Trophoblast cell (in vitro differentiated cells and primary cell): Measurements from ENCODE around the gene IL3.
"Not testable (repeated sequence)": the region's sequence is repeated elsewhere in the genome, so short reads cannot be mapped to it uniquely, and the experiment has no call there.

Source experiments
- DNase-seq, 2 donors: peaks; one replicate each; pipeline ENCODE4 v3.0.0-alpha.2; 2016
- H2AFZ ChIP-seq: 2 replicates; pipeline ENCODE4 v1.6.1; 2013; ENCODE audit warnings: low read length, moderate library complexity, mild to moderate bottlenecking; ENCODE audit not compliant: insufficient read depth, poor library complexity
- H2AK5ac ChIP-seq: 2 replicates; pipeline ENCODE4 v1.6.1; 2013; ENCODE audit warnings: mild to moderate bottlenecking, low read length
- H2BK120ac ChIP-seq: 2 replicates; pipeline ENCODE4 v1.6.1; 2013; ENCODE audit warnings: low read length, mild to moderate bottlenecking, moderate library complexity; ENCODE audit not compliant: insufficient read depth, poor library complexity
- H2BK12ac ChIP-seq: 2 replicates; pipeline ENCODE4 v1.6.1; 2013; ENCODE audit warnings: mild to moderate bottlenecking, low read length, moderate library complexity
- H2BK5ac ChIP-seq: 2 replicates; pipeline ENCODE4 v1.6.1; 2013; ENCODE audit warnings: low read length, low read depth, moderate library complexity, mild to moderate bottlenecking; ENCODE audit not compliant: poor library complexity
- H3K14ac ChIP-seq: 2 replicates; pipeline ENCODE4 v1.6.1; 2013; ENCODE audit warnings: mild to moderate bottlenecking, low read length
- H3K18ac ChIP-seq: 2 replicates; pipeline ENCODE4 v1.6.1; 2013; ENCODE audit warnings: mild to moderate bottlenecking, low read length
- H3K23ac ChIP-seq: 2 replicates; pipeline ENCODE4 v1.6.1; 2013; ENCODE audit warnings: low read length
- H3K27ac ChIP-seq: 2 replicates; pipeline ENCODE4 v1.5.1; 2013; ENCODE audit warnings: low read depth, mild to moderate bottlenecking, inconsistent platforms, low read length, moderate library complexity
- H3K27me3 ChIP-seq: 2 replicates; pipeline ENCODE4 v1.6.1; 2013; ENCODE audit warnings: inconsistent platforms, mild to moderate bottlenecking, low read length, moderate library complexity; ENCODE audit not compliant: insufficient read depth
- H3K36me3 ChIP-seq, 2 experiments: 1 replicate in 1 of 2; 2 replicates in 1 of 2; pipeline ENCODE4 v1.6.1; 2013; ENCODE audit warnings: low read length in 2 of 2, mild to moderate bottlenecking in 2 of 2, moderate library complexity in 1 of 2; ENCODE audit not compliant: insufficient read depth in 2 of 2, control insufficient read depth in 1 of 2
- H3K4ac ChIP-seq: 2 replicates; pipeline ENCODE4 v1.6.1; 2013; ENCODE audit warnings: low read depth, mild to moderate bottlenecking, low read length, moderate library complexity
- H3K4me1 ChIP-seq, 2 experiments: 1 replicate in 1 of 2; 2 replicates in 1 of 2; pipeline ENCODE4 v1.6.1; 2013; ENCODE audit warnings: low read length in 2 of 2, mild to moderate bottlenecking in 2 of 2, moderate library complexity in 1 of 2; ENCODE audit not compliant: insufficient read depth in 2 of 2, control insufficient read depth in 1 of 2
- H3K4me2 ChIP-seq: 2 replicates; pipeline ENCODE4 v1.6.1; 2013; ENCODE audit warnings: inconsistent platforms, mild to moderate bottlenecking, low read length, moderate library complexity
- H3K4me3 ChIP-seq: 2 replicates; pipeline ENCODE4 v1.5.1; 2013; ENCODE audit warnings: mild to moderate bottlenecking, low read depth, low read length, inconsistent platforms
- H3K79me1 ChIP-seq: one replicate; pipeline ENCODE4 v1.6.1; 2013; ENCODE audit warnings: low read length
- H3K79me2 ChIP-seq: 2 replicates; pipeline ENCODE4 v1.6.1; 2013; ENCODE audit warnings: low read length, mild to moderate bottlenecking; ENCODE audit not compliant: control insufficient read depth, insufficient read depth, poor library complexity
- H3K9ac ChIP-seq: 2 replicates; pipeline ENCODE4 v1.6.1; 2013; ENCODE audit warnings: mild to moderate bottlenecking, low read length
- H3K9me3 ChIP-seq: 2 replicates; pipeline ENCODE4 v1.6.1; 2013; ENCODE audit warnings: low read depth, mild to moderate bottlenecking, control low read depth, inconsistent platforms, low read length; ENCODE audit not compliant: insufficient read depth
- H4K12ac ChIP-seq: 2 replicates; pipeline ENCODE4 v1.6.1; 2013; ENCODE audit warnings: low read depth, mild to moderate bottlenecking, low read length, moderate library complexity
- H4K8ac ChIP-seq: 2 replicates; pipeline ENCODE4 v1.6.1; 2013; ENCODE audit warnings: low read depth, mild to moderate bottlenecking, low read length, moderate library complexity
- H4K91ac ChIP-seq: one replicate; pipeline ENCODE4 v1.6.1; 2013; ENCODE audit warnings: low read depth, mild to moderate bottlenecking, low read length, moderate library complexity
- WGBS: extraction: QIAGEN DNeasy Blood & Tissue Kit; methylation state at CpG from one replicate; pipeline ENCODE4 v1.1.7; 2013; ENCODE audit warnings: missing lambda C conversion rate; ENCODE audit not compliant: insufficient read length, insufficient coverage; ENCODE audit errors: extremely low coverage; 5-methylcytosine and 5-hydroxymethylcytosine counted together

IL3 gene

GRCh38 chr5:132108957-132109356 is 48.5 kb downstream of the IL3 start:
- WGBS = no CpG with 5 or more reads among the region's 4 CpGs
- H3K4me2 ChIP-seq, H3K79me1 ChIP-seq: not testable (repeated sequence)

GRCh38 chr5:132109494-132110053 is 49.1 kb downstream of the IL3 start:
- Histone ChIP-seq H3K9ac (no peak overlapping the region), H3K4me2 (no peak overlapping the region), H2BK120ac (no peak overlapping the region), H3K36me3 (no peaks in the 10 kb centered on the region), H4K8ac (no peak overlapping the region), H4K91ac (no peak overlapping the region), H3K4ac (no peak overlapping the region), H3K4me3 (no peak overlapping the region), H3K23ac (no peak overlapping the region), H2BK5ac (no peak overlapping the region), H2AFZ (no peak overlapping the region), H3K14ac (no peak overlapping the region), H3K18ac (no peak overlapping the region), H3K27ac (no peak overlapping the region), H3K9me3 (no peaks in the 10 kb centered on the region), H2AK5ac (no peak overlapping the region), H2BK12ac (no peak overlapping the region), H3K79me2 (no peaks in the 10 kb centered on the region), H4K12ac (no peak overlapping the region), H3K79me1 (no peaks in the 10 kb centered on the region), H3K27me3 (no peaks in the 10 kb centered on the region), H3K4me1 (no peaks in the 10 kb centered on the region)
- no peak for DNase-seq
- no CpG with 5 or more reads among the region's 3 CpGs for WGBS

More at GRCh38 chr5:132108957-132109356, 48.5 kb downstream of the IL3 start:
- H3K4me3 ChIP-seq, H4K91ac ChIP-seq, H3K14ac ChIP-seq, H3K27ac ChIP-seq, H4K8ac ChIP-seq, H3K36me3 ChIP-seq, DNase-seq, H3K4ac ChIP-seq, H3K4me1 ChIP-seq, H3K27me3 ChIP-seq, H2BK5ac ChIP-seq, H3K18ac ChIP-seq, H4K12ac ChIP-seq, H3K79me2 ChIP-seq, H2BK120ac ChIP-seq, H3K9ac ChIP-seq, H2AFZ ChIP-seq, H3K9me3 ChIP-seq, H2BK12ac ChIP-seq, H3K23ac ChIP-seq, H2AK5ac ChIP-seq: not testable (repeated sequence)

- DNase-seq = no peak
- no peaks in the 10 kb centered on the region for H3K36me3 ChIP-seq
- H3K14ac ChIP-seq = no peak overlapping the region
- no peak overlapping the region for H4K91ac ChIP-seq
- H2AFZ ChIP-seq = no peak overlapping the region
- H3K79me1 ChIP-seq = no peaks in the 10 kb centered on the region
- no peak overlapping the region for H2BK120ac ChIP-seq
- no peak overlapping the region for H3K4me2 ChIP-seq
- H2BK12ac ChIP-seq = no peak overlapping the region
- H3K27ac ChIP-seq = no peak overlapping the region
- no peak overlapping the region for H3K4ac ChIP-seq
- H3K4me1 ChIP-seq = no peaks in the 10 kb centered on the region
- H3K27me3 ChIP-seq = no peaks in the 10 kb centered on the region
- WGBS = no CpG with 5 or more reads among the region's 3 CpGs
- H3K79me2 ChIP-seq = no peaks in the 10 kb centered on the region
- no peak overlapping the region for H3K23ac ChIP-seq
- H3K9me3 ChIP-seq = no peaks in the 10 kb centered on the region
- no peak overlapping the region for H2AK5ac ChIP-seq
- H4K8ac ChIP-seq = no peak overlapping the region
- no peak overlapping the region for H3K4me3 ChIP-seq
- H2BK5ac ChIP-seq = no peak overlapping the region
- H3K18ac ChIP-seq = no peak overlapping the region
- H3K9ac ChIP-seq = no peak overlapping the region
- no peak overlapping the region for H4K12ac ChIP-seq
Measured at GRCh38 chr5:132110195-132110594, 49.7 kb downstream of the IL3 start.

- H3K14ac ChIP-seq = no peak overlapping the region
- no peak overlapping the region for H3K27ac ChIP-seq
- H4K12ac ChIP-seq = no peak overlapping the region
- no peak overlapping the region for H2BK12ac ChIP-seq
- H3K4ac ChIP-seq = no peak overlapping the region
- no peak overlapping the region for H2BK5ac ChIP-seq
- H3K9ac ChIP-seq = no peak overlapping the region
- no peaks in the 10 kb centered on the region for H3K27me3 ChIP-seq
- no peak overlapping the region for H3K4me3 ChIP-seq
- no peak for DNase-seq
- H2AK5ac ChIP-seq = no peak overlapping the region
- no peak overlapping the region for H3K18ac ChIP-seq
- no peak overlapping the region for H3K23ac ChIP-seq
- H3K9me3 ChIP-seq = no peaks in the 10 kb centered on the region
- no peaks in the 10 kb centered on the region for H3K4me1 ChIP-seq
- H3K36me3 ChIP-seq = no peaks in the 10 kb centered on the region
- H3K4me2 ChIP-seq = no peak overlapping the region
- no peaks in the 10 kb centered on the region for H3K79me1 ChIP-seq
- H2AFZ ChIP-seq = no peak overlapping the region
- no peak overlapping the region for H4K91ac ChIP-seq
- no peak overlapping the region for H2BK120ac ChIP-seq
- H4K8ac ChIP-seq = no peak overlapping the region
- no peaks in the 10 kb centered on the region for H3K79me2 ChIP-seq
Measured at GRCh38 chr5:132110930-132111329, 50.5 kb downstream of the IL3 start.
